ENCODE data around the gene MRAS. TPM values are rescaled to one million over a fixed set of nuclear protein-coding genes. Genes with fewer than 3 reads are reported as not detected.
A peak's percentile ranks its signal among the peaks of the same experiment; 100 is the strongest.

Gene MRAS
- total and polyA plus RNA-seq, 2 donors from 2014 or later, result 30.9 to 106 TPM

GRCh38 chr3:138445654-138446053 is 97.3 kb downstream of the MRAS start:
- FAIRE-seq, result no peak
- no peak overlapping the region for H3K27ac ChIP-seq (ENCODE audit: low read depth in 2 of 2, low read length in 2 of 2)
- no peaks in the 10 kb centered on the region for H3K4me1 ChIP-seq (ENCODE audit: control insufficient read depth in 2 of 3, insufficient read depth in 2 of 3, low read depth in 1 of 3, low read length in 3 of 3)
- no peak for TF ChIP-seq CTCF (IDR thresholded peaks at IDR 0.05; ENCODE audit: borderline replicate concordance, extremely low read depth, insufficient read depth)
- no peak overlapping the region for H3K9ac ChIP-seq (ENCODE audit: low read length in 3 of 3)
- no peaks in the 10 kb centered on the region for H3K9me3 ChIP-seq (ENCODE audit: control insufficient read depth in 2 of 3, insufficient read depth in 1 of 3, low read length in 3 of 3)
- no peak for DNase-seq
- no peak overlapping the region for H3K4me3 ChIP-seq (ENCODE audit: low read length in 3 of 3)
- H3K27me3 ChIP-seq (ENCODE audit: control insufficient read depth, insufficient read depth, low read length), result no peaks in the 10 kb centered on the region
- H3K36me3 ChIP-seq (ENCODE audit: control insufficient read depth in 2 of 3, insufficient read depth in 3 of 3, low read length in 3 of 3), result no peaks in the 10 kb centered on the region
- intact Hi-C loops (cut with DNase I), result no loop called here

GRCh38 chr3:138448631-138449030 is 100.3 kb downstream of the MRAS start:
- H3K4me1 ChIP-seq (ENCODE audit: control insufficient read depth in 2 of 3, insufficient read depth in 2 of 3, low read depth in 1 of 3, low read length in 3 of 3), result no peaks in the 10 kb centered on the region
- no peaks in the 10 kb centered on the region for H3K9me3 ChIP-seq (ENCODE audit: control insufficient read depth in 2 of 3, insufficient read depth in 1 of 3, low read length in 3 of 3)

GRCh38 chr3:138449490-138449889 is 101.1 kb downstream of the MRAS start:
- DNase-seq (no peak), FAIRE-seq (no peak)
- H3K27me3 ChIP-seq (ENCODE audit: control insufficient read depth, insufficient read depth, low read length), result no peaks in the 10 kb centered on the region
- no peaks in the 10 kb centered on the region for H3K9me3 ChIP-seq (ENCODE audit: control insufficient read depth in 2 of 3, insufficient read depth in 1 of 3, low read length in 3 of 3)
- H3K9ac ChIP-seq (ENCODE audit: low read length in 3 of 3), result no peak overlapping the region
- H3K27ac ChIP-seq (ENCODE audit: low read depth in 2 of 2, low read length in 2 of 2), result no peak overlapping the region
- no peak overlapping the region for H3K4me3 ChIP-seq (ENCODE audit: low read length in 3 of 3)
- intact Hi-C loops (cut with DNase I), result no loop called here
- no peak for TF ChIP-seq CTCF (IDR thresholded peaks at IDR 0.05; ENCODE audit: borderline replicate concordance, extremely low read depth, insufficient read depth)
- H3K36me3 ChIP-seq (ENCODE audit: control insufficient read depth in 2 of 3, insufficient read depth in 3 of 3, low read length in 3 of 3), result no peaks in the 10 kb centered on the region
- H3K4me1 ChIP-seq (ENCODE audit: control insufficient read depth in 2 of 3, insufficient read depth in 2 of 3, low read depth in 1 of 3, low read length in 3 of 3), result no peaks in the 10 kb centered on the region

More at GRCh38 chr3:138448631-138449030, 100.3 kb downstream of the MRAS start:
- H3K9ac ChIP-seq (ENCODE audit: low read length in 3 of 3), result no peak overlapping the region
- no peak for TF ChIP-seq CTCF (IDR thresholded peaks at IDR 0.05; ENCODE audit: borderline replicate concordance, extremely low read depth, insufficient read depth)
- no peak overlapping the region for H3K27ac ChIP-seq (ENCODE audit: low read depth in 2 of 2, low read length in 2 of 2)
- H3K36me3 ChIP-seq (ENCODE audit: control insufficient read depth in 2 of 3, insufficient read depth in 3 of 3, low read length in 3 of 3), result no peaks in the 10 kb centered on the region
- DNase-seq (no peak), FAIRE-seq (no peak)
- intact Hi-C loops (cut with DNase I), result no loop called here
- H3K4me3 ChIP-seq (ENCODE audit: low read length in 3 of 3), result no peak overlapping the region
- H3K27me3 ChIP-seq (ENCODE audit: control insufficient read depth, insufficient read depth, low read length), result no peaks in the 10 kb centered on the region

- Histone ChIP-seq H3K27ac (ENCODE audit: low read depth in 2 of 2, low read length in 2 of 2) (no peak overlapping the region), H3K9me3 (ENCODE audit: control insufficient read depth in 2 of 3, insufficient read depth in 1 of 3, low read length in 3 of 3) (no peaks in the 10 kb centered on the region), H3K27me3 (ENCODE audit: control insufficient read depth, insufficient read depth, low read length) (no peaks in the 10 kb centered on the region), H3K9ac (ENCODE audit: low read length in 3 of 3) (no peak overlapping the region), H3K36me3 (ENCODE audit: control insufficient read depth in 2 of 3, insufficient read depth in 3 of 3, low read length in 3 of 3) (no peaks in the 10 kb centered on the region), H3K4me3 (ENCODE audit: low read length in 3 of 3) (no peak overlapping the region), H3K4me1 (ENCODE audit: control insufficient read depth in 2 of 3, insufficient read depth in 2 of 3, low read depth in 1 of 3, low read length in 3 of 3) (no peaks in the 10 kb centered on the region)
- FAIRE-seq, result no peak
- DNase-seq, result peak in 1 of 5 donors; percentile 9
- no peak for TF ChIP-seq CTCF (IDR thresholded peaks at IDR 0.05; ENCODE audit: borderline replicate concordance, extremely low read depth, insufficient read depth)
- intact Hi-C loops (cut with DNase I), result no loop called here
Measured at GRCh38 chr3:138450181-138450580, 101.8 kb downstream of the MRAS start.
